GM12878 (cell line): ENCODE measurements around the gene RRAS.

Experiments used
- EED ChIP-seq: sonication (generic); IDR thresholded peaks from 2 replicates; pipeline ENCODE4 v1.6.1; 2016; ENCODE audit warnings: antibody characterized with exemption, low read depth
- EZH2 ChIP-seq: IDR thresholded peaks from 2 replicates; pipeline ENCODE4 v1.6.1; 2012; ENCODE audit warnings: low read depth, mild to moderate bottlenecking, control low read depth, inconsistent platforms, low read length, borderline replicate concordance; ENCODE audit not compliant: control insufficient read depth
- GABPA ChIP-seq: IDR thresholded peaks from 2 replicates; pipeline ENCODE4 v1.6.1; 2014; ENCODE audit warnings: antibody characterized with exemption, low read depth, mild to moderate bottlenecking, inconsistent platforms
- POLR2A ChIP-seq: IDR thresholded peaks from 2 replicates; pipeline ENCODE4 v1.6.1; 2011; ENCODE audit warnings: low read depth, mild to moderate bottlenecking, low read length
- SIN3A ChIP-seq: IDR thresholded peaks from 2 replicates; pipeline ENCODE4 v1.6.1; 2012; ENCODE audit warnings: low read depth, low read length, improper control_type of control experiment
- SPI1 ChIP-seq: IDR thresholded peaks from 2 replicates; pipeline ENCODE4 v1.6.1; 2011; ENCODE audit warnings: low read depth, mild to moderate bottlenecking, low read length, moderate library complexity, borderline replicate concordance; ENCODE audit not compliant: insufficient read depth
- TAF1 ChIP-seq: IDR thresholded peaks from 2 replicates; pipeline ENCODE4 v1.6.1; 2011; ENCODE audit warnings: mild to moderate bottlenecking, low read depth, low read length, borderline replicate concordance
- TF ChIP-seq, protein P1 (sequence below), 3 experiments: IDR thresholded peaks in 2 of 3; conservative IDR thresholded peaks in 1 of 3; 2 replicates each; pipeline ENCODE4 v1.5.1; 2011; ENCODE audit warnings: low read depth in 3 of 3, low read length in 3 of 3, mild to moderate bottlenecking in 3 of 3, control low read depth in 2 of 3, moderate library complexity in 2 of 3, inconsistent platforms in 1 of 3, mixed read lengths in 1 of 3; ENCODE audit not compliant: control insufficient read depth in 2 of 3, insufficient read depth in 1 of 3; ENCODE audit errors: extremely low read depth in 1 of 3
- TF ChIP-seq, protein P2 (sequence below): IDR thresholded peaks from 2 replicates; pipeline ENCODE4 v1.6.1; 2011; ENCODE audit warnings: borderline replicate concordance, low read depth, mild to moderate bottlenecking, moderate library complexity, mixed read lengths, low read length; ENCODE audit not compliant: insufficient read depth; ENCODE audit errors: extremely low read length

DNA sequence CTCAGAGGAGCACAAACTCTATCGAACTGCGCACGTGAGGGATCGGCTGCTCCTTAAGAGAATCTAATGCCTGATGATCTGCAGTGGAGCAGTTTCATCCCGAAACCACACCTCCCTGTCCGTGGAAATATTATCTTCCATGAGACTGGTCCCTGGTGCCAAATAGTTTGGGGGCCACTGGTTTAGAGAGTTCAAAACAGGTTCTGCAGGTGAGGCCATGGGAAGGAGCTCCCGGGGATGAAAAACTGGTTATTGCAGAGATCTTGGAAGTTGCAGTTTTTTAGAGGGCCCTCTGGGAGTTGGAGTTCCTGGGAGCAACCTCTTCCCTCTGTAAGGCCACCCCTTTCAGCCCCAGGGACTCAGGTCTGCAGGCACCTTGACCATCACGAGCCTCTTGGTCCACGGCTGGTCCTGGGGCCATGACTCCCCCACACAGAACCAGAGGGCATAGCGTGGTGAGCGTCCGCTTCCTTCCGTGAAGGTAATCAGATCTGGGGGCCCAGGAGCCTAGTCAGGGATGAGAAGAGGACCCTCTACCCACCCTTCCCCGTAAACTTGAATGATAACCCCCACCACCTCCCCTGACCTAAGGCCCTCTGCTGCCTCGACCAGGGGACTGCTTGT lies 20.5 kb upstream of the RRAS start:
- TF ChIP-seq EED (no peak), SPI1 (no peak), TAF1 (no peak), GABPA (no peak), POLR2A (no peak), EZH2 (no peak), SIN3A (no peak)
- TF ChIP-seq, protein P1, sequence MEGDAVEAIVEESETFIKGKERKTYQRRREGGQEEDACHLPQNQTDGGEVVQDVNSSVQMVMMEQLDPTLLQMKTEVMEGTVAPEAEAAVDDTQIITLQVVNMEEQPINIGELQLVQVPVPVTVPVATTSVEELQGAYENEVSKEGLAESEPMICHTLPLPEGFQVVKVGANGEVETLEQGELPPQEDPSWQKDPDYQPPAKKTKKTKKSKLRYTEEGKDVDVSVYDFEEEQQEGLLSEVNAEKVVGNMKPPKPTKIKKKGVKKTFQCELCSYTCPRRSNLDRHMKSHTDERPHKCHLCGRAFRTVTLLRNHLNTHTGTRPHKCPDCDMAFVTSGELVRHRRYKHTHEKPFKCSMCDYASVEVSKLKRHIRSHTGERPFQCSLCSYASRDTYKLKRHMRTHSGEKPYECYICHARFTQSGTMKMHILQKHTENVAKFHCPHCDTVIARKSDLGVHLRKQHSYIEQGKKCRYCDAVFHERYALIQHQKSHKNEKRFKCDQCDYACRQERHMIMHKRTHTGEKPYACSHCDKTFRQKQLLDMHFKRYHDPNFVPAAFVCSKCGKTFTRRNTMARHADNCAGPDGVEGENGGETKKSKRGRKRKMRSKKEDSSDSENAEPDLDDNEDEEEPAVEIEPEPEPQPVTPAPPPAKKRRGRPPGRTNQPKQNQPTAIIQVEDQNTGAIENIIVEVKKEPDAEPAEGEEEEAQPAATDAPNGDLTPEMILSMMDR (IDR thresholded peaks at IDR 0.05 in 2 of 3, conservative IDR thresholded peaks at IDR 0.05 in 1 of 3; ENCODE audit: control insufficient read depth in 2 of 3, extremely low read depth in 1 of 3, insufficient read depth in 1 of 3, low read depth in 3 of 3, low read length in 3 of 3) = no peak
- TF ChIP-seq, protein P2, sequence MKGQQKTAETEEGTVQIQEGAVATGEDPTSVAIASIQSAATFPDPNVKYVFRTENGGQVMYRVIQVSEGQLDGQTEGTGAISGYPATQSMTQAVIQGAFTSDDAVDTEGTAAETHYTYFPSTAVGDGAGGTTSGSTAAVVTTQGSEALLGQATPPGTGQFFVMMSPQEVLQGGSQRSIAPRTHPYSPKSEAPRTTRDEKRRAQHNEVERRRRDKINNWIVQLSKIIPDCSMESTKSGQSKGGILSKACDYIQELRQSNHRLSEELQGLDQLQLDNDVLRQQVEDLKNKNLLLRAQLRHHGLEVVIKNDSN = no peak
